Renal pelvis (tissue), 4 donors: ENCODE data around the gene SAFB2. TPM values are rescaled to one million over a fixed set of nuclear protein-coding genes. Genes with fewer than 3 reads are reported as not detected.

Experiments used
- DNase-seq: peaks from one replicate; pipeline ENCODE4 v3.0.0-alpha.2; 2013
- polyA plus RNA-seq, 3 donors: library from polyadenylated mRNA; unstranded; fragments of 120-200 nt; gene quantifications; one replicate each; pipeline ENCODE4 v1.2.1, GENCODE V29; 2013; ENCODE audit not compliant: insufficient read length in 3 of 3

Gene SAFB2
- polyA plus RNA-seq, 3 donors, result 74.0 to 118 (median 105) TPM

- no peak for DNase-seq
Observed at GRCh38 chr19:5586300-5587070, 36.1 kb downstream of the SAFB2 start.

- DNase-seq, result peak; percentile 64
Observed at GRCh38 chr19:5585461-5586299, 36.9 kb downstream of the SAFB2 start.

GRCh38 chr19:5580161-5580571 lies 42.4 kb downstream of the SAFB2 start:
- DNase-seq, result no peak

GRCh38 chr19:5579697-5580096 lies 42.9 kb downstream of the SAFB2 start:
- no peak for DNase-seq

- no peak for DNase-seq
Observed at GRCh38 chr19:5579286-5579685, 43.3 kb downstream of the SAFB2 start.

GRCh38 chr19:5578097-5578846 lies 44.3 kb downstream of the SAFB2 start:
- DNase-seq, result no peak

- DNase-seq, result no peak
Observed at GRCh38 chr19:5575590-5575989, 47.0 kb downstream of the SAFB2 start.

GRCh38 chr19:5572556-5573286 lies 49.9 kb downstream of the SAFB2 start:
- DNase-seq, result no peak

- no peak for DNase-seq
Observed at GRCh38 chr19:5571777-5572176, 50.8 kb downstream of the SAFB2 start.

- DNase-seq, result no peak
Observed at GRCh38 chr19:5567970-5568407, 54.6 kb downstream of the SAFB2 start.

- no peak for DNase-seq
Observed at GRCh38 chr19:5567360-5567969, 55.1 kb downstream of the SAFB2 start, which contains the start of gene TINCR. TINCR (minus strand) TSS chr19:5567953.

GRCh38 chr19:5564930-5565329 lies 57.6 kb downstream of the SAFB2 start:
- DNase-seq, result no peak

GRCh38 chr19:5563935-5564612 lies 58.5 kb downstream of the SAFB2 start:
- no peak for DNase-seq

GRCh38 chr19:5563008-5563431 lies 59.6 kb downstream of the SAFB2 start:
- DNase-seq, result no peak

- DNase-seq, result no peak
Observed at GRCh38 chr19:5562280-5562679, 60.3 kb downstream of the SAFB2 start.

GRCh38 chr19:5561559-5561958 lies 61.0 kb downstream of the SAFB2 start:
- DNase-seq, result no peak

- DNase-seq, result no peak
Observed at GRCh38 chr19:5560156-5560555, 62.4 kb downstream of the SAFB2 start.

GRCh38 chr19:5559804-5560133 lies 62.8 kb downstream of the SAFB2 start:
- no peak for DNase-seq

- no peak for DNase-seq
Observed at GRCh38 chr19:5558101-5558621, 64.4 kb downstream of the SAFB2 start.

- DNase-seq, result no peak
Observed at GRCh38 chr19:5557691-5558090, 64.9 kb downstream of the SAFB2 start.
